Middle frontal gyrus (tissue), 1 donor: Measurements from ENCODE around the gene MYCBPAP.
A peak's percentile ranks its signal among the peaks of the same experiment; 100 is the strongest.

Source experiments
- DNase-seq: peaks from one replicate; pipeline ENCODE4 v3.0.0-alpha.2; 2015; ENCODE audit warnings: low spot score; ENCODE audit errors: extremely low spot score

Gene MYCBPAP

DNA sequence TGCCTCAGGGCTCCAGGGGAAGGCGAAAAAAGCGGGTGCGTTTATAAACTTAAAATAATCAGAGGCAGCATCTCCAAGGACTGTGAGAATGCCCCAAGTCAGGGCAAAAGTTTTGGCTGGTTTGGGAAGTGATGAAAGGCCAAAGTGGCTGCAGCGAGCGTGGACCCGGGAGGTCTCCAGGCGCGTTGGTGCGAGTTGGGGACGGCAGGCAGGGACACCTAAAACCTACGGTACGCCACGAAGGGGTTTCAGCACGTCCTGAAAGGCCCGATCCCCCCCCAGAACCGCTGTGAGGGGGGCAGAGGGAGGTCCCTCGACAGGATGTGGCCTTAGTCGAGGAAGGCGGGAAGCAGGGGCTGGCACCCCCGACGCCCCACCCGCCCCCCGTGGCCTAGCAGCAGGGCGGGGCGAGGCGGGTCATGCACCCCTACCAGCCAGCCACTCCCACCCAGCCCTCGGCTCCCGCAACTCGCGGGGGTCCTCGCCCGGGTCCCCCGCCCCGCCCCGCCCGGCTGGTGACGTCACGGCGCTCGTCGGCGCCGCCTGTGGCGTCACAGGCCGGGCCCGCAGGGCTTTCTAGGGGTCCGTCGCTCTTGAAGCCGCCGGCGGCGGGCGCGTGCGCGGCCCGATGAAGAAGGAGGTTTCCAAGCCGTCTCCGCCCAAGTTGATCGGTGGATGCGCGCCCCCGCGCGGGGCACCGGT, at the start of gene MYCBPAP:
TSS of gene MYCBPAP (plus strand) at position 569 of the 702 bp plus-strand sequence. CDS start 236 bp downstream, outside the sequence.
- DNase-seq = peak; percentile 59

DNA sequence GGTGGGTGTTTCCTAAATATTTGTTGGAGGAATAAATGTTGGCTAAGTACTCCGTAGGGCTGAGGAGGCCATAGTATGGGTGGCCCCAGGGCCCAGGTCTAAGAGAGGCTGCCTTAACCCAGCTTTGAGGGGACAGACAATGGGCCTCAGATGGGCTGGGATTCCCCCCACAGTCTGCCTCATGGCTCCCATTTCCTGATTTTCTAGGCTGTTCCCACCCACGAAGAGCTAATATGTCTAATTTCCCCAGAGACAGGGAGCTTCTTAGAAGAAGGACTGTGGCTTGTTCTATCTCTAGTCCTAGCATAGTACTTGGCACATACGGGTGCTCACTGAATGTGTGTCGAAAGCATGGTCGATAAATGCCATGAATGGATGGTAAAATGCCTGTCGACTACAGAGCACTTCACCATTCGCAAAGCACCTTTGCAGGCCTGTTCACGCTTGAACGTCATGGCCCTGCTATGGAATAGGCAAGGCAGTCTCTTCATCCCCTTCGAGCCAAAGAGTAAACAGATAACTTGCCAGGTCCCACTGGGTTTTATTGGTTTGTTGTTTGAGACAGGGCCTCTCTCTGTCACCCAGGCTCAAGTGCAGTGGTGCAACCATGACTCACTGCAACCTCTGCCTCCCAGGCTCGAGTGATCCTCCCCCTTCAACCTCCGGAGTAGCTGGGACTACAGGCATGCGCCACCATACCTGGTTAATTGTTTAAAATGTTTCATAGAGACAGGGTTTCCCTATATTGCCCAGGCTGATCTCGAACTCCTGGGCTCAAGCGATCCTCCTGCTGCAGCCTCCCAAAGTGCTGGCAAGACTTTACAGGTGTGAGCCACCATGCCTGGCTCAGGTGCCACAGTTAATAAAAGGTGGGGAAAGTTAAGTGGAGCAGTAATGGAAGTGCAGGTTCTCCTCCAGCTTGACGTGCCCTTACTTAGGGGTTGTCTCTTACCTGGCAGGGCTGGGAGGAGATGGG, 49.2 kb upstream of the MYCBPAP start:
- DNase-seq = no peak

GRCh38 chr17:50459756-50460155, 48.5 kb upstream of the MYCBPAP start:
- no peak for DNase-seq

- DNase-seq = no peak
Observed at GRCh38 chr17:50460831-50461526, 47.3 kb upstream of the MYCBPAP start.

DNA sequence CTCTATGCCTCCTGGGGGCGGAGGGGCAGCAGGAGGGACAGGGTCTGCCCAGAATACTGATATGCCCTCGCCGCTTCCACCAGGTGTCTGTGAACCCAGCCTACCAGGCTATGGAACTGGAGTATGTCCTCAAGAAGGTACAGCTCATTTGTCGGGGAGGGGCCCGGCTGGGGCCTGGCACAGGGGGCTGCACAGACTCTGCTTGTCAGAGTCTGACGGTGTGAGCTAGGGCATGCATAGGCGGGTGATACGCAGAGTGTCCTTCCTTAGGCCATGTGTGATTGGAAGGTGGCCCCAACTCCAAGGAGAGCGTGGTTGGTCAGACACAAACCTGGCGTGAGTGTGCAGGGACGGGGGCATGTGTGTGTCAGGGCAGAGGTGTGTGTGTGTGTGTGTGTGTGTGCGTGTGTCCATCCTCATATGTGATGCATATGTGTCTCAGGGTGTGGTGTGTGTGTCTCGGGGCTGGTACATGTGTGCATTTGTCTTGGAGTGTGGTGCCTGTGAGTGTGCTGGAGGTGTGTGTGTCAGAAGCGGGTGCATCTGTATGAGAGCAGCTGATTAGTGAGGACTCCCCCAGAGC, 46.6 kb upstream of the MYCBPAP start:
- no peak for DNase-seq

- DNase-seq = no peak
Observed at GRCh38 chr17:50462446-50462845, 45.8 kb upstream of the MYCBPAP start.

DNA sequence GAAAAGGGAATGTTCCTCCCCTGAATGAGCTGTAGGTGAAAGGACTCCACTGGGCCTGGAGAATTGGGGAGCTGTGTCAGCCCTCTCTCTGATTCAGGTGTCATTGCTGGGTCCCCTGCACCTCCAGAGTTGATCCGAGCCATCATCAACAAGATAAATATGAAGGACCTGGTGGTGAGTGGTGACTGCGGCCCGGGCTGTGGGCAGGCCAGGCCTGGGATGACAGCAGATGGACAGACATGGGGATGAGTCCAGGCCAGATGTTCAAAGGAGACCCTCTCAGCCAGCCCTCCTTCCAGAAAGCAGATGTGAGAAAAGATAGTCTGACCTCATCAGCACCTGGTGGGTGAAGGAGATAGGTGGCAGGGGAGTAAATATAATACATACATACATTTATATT, 44.1 kb upstream of the MYCBPAP start:
- DNase-seq = no peak

DNA sequence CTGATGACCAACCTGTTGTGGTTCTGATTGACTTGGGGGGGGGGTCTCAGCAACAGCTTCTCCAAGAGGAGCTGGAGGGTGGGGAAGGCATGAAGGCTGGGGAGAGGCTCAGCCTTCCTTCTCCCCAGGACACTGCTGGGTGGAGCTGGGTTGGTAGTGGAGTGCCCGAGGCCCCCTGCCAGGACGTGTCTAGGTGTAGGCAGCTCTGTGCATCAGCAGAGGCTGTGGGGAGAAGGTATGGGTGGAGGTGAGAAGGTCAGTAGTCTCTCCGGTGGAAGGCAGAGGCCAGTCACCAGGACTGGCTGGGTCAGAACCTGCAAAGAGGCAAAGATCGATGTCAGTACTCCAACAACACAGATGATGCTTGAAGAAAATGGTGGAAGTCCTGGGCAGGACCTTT, 43.5 kb upstream of the MYCBPAP start:
- DNase-seq = no peak

GRCh38 chr17:50465171-50465570, 43.1 kb upstream of the MYCBPAP start:
- no peak for DNase-seq

GRCh38 chr17:50465635-50466034, 42.6 kb upstream of the MYCBPAP start:
- no peak for DNase-seq

DNA sequence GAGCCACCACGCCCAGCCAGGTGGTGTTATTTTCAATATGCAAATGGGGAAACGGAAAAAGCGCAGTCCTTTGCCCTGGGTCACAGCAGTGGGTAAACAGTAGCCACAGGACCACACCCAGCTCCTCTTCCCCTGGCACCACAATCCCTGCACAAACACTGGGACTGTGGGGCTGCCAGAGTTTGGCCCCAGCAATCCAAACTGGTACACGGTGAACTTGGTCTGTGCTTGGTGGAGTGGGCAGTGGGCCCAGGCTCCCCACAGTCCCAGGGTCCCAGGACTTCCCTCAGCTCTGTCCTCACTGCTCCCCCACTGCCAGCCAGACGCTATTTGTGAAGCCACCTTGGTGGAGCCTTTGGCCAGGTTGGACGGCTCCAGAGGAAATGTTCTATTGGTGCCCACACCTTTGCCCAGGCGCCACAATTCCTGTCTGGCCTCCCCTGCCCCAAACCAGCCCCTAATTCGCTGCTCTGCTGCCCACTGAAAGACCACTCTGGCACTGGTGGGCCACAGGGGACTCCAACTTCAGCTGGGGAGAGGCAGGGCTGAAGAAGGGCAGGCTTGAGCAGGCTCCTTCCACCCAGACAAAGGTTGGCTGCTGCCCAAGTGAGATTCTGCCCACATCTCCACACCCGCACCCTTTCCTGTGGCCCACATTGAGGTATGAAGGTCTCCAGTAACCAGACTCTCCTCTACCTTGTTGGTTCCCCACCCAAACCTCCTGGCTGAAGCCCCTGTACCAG, 41.7 kb upstream of the MYCBPAP start:
- no peak for DNase-seq

GRCh38 chr17:50467114-50467854, 41.0 kb upstream of the MYCBPAP start:
- DNase-seq = no peak

DNA sequence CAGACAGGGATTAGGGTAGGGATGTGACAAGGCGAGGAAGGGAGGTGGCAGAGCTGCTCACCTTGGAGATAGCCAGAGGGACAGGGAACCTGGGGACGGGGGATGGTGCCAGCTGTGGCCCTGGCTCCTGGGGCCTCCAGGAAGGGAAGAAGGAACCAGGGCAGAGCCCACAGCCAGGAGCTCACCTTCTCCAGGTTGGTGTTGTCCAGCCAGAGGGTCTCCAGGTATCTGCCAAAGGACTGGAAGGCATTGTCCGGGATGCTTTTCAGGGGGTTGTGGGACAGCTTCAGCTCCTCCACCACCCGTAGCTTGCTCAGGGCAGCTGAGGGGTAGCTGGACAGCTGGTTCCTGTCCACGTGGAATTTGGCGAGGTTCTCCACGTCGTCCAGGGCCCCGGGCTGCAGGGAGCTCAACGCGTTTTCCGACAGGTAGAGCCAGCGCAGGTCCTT, 40.4 kb upstream of the MYCBPAP start:
- no peak for DNase-seq

GRCh38 chr17:50468304-50469207, 39.7 kb upstream of the MYCBPAP start, which contains the start of gene CHAD:
CHAD (minus strand) TSS chr17:50468880; CDS start chr17:50468813, 67 bp downstream.
- no peak for DNase-seq

GRCh38 chr17:50469208-50469605, 39.0 kb upstream of the MYCBPAP start:
- no peak for DNase-seq

DNA sequence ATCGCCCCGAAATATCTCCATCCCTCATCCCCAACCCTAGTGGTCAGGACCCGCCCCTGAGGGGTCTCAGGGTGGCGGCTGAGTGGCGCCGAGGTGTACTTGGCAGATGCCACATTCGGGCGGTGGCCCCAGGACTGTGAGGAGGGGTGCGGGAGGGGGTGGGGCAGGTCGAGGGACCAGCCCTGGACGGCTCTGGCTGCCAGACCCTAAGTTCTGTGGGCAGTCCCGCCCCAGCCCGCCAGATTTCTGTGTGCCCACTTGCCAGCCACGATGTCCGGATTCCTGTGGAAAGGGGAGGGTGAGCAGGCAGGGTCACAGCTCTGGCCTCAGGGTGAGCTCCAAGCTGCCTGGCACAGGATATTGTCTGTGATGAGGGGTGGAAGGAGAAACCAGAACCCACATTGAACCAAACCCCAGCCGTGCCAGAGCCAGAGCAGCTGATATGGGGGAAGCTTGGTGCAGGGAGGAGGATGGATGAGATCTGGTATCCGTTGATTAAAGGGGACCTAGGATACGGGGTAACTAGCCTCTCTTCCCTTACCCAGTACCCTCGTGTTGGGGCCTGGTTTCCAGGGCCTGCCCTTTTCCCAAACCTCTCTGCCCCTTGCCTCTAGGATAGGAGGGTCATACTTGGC, 38.5 kb upstream of the MYCBPAP start:
- no peak for DNase-seq

- DNase-seq = no peak
Observed at GRCh38 chr17:50470426-50470825, 37.8 kb upstream of the MYCBPAP start.
